ENCODE measurements around the gene GPR180. TPM values are rescaled to one million over a fixed set of nuclear protein-coding genes. Genes with fewer than 3 reads are reported as not detected.
A peak's percentile ranks its signal among the peaks of the same experiment; 100 is the strongest.

GPR180 gene
- polyA plus RNA-seq, 2 of the 4 experiments (the other 2 are of a cell fraction): 3.6 to 7.8 TPM

DNA sequence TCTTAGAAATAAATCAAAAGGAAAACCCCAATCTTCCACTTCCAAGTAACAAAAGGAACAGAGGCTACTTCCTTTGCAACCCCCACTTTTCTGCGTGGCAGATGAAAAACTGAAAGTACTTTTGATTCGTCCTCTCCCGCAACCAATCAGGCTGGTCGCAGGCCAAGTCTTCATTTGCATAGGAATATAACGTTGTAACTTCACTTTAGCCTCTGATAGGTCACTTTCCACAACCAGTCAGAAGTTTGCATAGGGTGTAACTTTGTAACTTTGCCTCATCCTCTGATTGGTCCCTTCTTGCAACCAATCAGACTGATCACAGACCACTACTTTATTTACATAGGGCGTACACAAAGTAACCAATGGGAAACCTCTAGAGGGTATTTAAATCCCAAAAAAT is 42.9 kb upstream of the GPR180 start:
- CTCF ChIA-PET: no interaction called here
- peak in 1 of 2 experiments; percentile 6 for DNase-seq (ENCODE audit: low read depth in 1 of 2, low spot score in 1 of 2)
- Histone ChIP-seq H3K27ac (no peak overlapping the region), H3K4me2 (no peak overlapping the region), H3K4me1 (0 out of 3 replicates have a peak, but pooled peaks cover 3% of the 10 kb centered on the region), H3K9me3 (no peaks in the 10 kb centered on the region), H3K4me3 (no peak overlapping the region)
- no peak for FAIRE-seq
- ATAC-seq: no peak
- TF ChIP-seq TP53 (CRISPR knock-in tag; IDR thresholded peaks at IDR 0.05): no peak
- no peak for TF ChIP-seq GATA3 (IDR thresholded peaks at IDR 0.05; ENCODE audit: borderline replicate concordance)
- 87% methylated on average over 6 of the region's 6 CpGs for WGBS (ENCODE audit: missing lambda C conversion rate)
- POLR2A ChIA-PET: no interaction called here

DNA sequence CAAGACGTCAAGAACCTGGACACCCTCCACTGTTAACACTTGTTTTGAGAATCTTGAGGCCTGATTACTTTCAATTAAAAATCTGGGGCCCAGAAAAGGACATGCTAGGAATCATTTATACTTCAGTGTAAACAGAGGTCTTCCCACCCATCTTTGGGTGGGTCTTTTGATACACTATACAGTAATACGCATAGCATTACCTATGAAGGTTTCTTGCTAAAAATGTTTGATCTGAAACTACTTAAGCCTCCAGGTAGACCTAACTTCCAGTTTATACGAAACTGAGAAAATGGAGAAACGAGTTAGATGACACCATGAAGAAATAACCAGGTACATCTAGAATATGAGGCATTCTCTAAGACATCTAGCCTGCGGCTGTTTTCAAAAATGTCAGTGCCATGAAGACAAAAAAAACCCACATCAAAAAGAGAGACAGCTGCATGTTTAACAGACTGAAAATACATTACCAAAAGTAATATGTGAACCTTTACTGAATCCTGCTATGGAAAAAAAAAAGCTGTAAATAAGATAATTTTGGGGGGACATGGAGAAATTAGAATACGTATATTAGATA is 42.3 kb upstream of the GPR180 start:
- POLR2A ChIA-PET: no interaction called here
- H3K4me1 ChIP-seq: 0 out of 3 replicates have a peak, but pooled peaks cover 3% of the 10 kb centered on the region
- no peak overlapping the region for H3K27ac ChIP-seq
- ATAC-seq: no peak
- H3K4me3 ChIP-seq: no peak overlapping the region
- CTCF ChIA-PET: no interaction called here
- H3K9me3 ChIP-seq: no peaks in the 10 kb centered on the region
- FAIRE-seq: no peak
- H3K4me2 ChIP-seq: no peak overlapping the region
- no peak for TF ChIP-seq HEYL (CRISPR knock-in tag; IDR thresholded peaks at IDR 0.05)
- TF ChIP-seq CBX8 (IDR thresholded peaks at IDR 0.05): no peak
- TF ChIP-seq ZSCAN20 (CRISPR knock-in tag; IDR thresholded peaks at IDR 0.05): no peak
- TF ChIP-seq, protein P1, sequence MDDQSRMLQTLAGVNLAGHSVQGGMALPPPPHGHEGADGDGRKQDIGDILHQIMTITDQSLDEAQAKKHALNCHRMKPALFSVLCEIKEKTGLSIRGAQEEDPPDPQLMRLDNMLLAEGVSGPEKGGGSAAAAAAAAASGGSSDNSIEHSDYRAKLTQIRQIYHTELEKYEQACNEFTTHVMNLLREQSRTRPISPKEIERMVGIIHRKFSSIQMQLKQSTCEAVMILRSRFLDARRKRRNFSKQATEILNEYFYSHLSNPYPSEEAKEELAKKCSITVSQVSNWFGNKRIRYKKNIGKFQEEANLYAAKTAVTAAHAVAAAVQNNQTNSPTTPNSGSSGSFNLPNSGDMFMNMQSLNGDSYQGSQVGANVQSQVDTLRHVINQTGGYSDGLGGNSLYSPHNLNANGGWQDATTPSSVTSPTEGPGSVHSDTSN (IDR thresholded peaks at IDR 0.05): no peak
- no peak for TF ChIP-seq EP300 (IDR thresholded peaks at IDR 0.05)
- TF ChIP-seq POLR2AphosphoS2 (conservative IDR thresholded peaks at IDR 0.05; ENCODE audit: low read length): no peak
- no peak for TF ChIP-seq HDAC2 (IDR thresholded peaks at IDR 0.05)
- WGBS (ENCODE audit: missing lambda C conversion rate): 87% methylated on average over 6 of the region's 6 CpGs
- no peak for DNase-seq (ENCODE audit: low read depth in 1 of 2, low spot score in 1 of 2)

DNA sequence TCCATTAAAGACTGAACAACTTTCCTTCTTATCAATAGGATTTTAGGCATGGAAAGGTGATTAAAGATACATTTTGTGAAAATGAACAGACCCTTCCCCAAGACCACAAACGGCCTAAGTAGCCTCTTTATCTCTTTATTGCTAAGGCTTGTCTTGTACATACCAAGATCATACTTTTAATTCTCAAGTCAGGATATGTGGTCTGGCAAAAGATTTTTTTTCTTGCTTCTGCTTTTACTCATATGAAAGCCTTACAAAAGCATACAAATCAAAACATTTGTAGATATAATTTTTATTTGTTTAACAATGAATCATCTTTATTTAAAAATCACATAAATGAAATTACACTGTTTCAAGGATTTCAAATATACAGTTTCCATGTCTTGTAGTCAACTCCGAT is 41.5 kb upstream of the GPR180 start:
- ATAC-seq (no peak), DNase-seq (ENCODE audit: low read depth in 1 of 2, low spot score in 1 of 2) (no peak), FAIRE-seq (no peak)
- ChIA-PET POLR2A (interaction anchor here (1.3 to 1.4 kb wide), 2 partner anchors 10 to 36 kb away, joined by 3 to 4 read pairs; partner anchors contain the start of gene TGDS), CTCF (no interaction called here)
- TF ChIP-seq RFX5 (IDR thresholded peaks at IDR 0.05): no peak
- TF ChIP-seq JUN (IDR thresholded peaks at IDR 0.05): no peak
- no peak for TF ChIP-seq HOXB5 (CRISPR knock-in tag; IDR thresholded peaks at IDR 0.05)
- no peak for TF ChIP-seq CHD2 (IDR thresholded peaks at IDR 0.05; ENCODE audit: low read length, partially characterized antibody)
- no peak for TF ChIP-seq JUNB (IDR thresholded peaks at IDR 0.05)
- H3K27ac ChIP-seq: no peak overlapping the region
- WGBS (ENCODE audit: missing lambda C conversion rate): 55% methylated on average over 2 of the region's 2 CpGs
- H3K4me2 ChIP-seq: no peak overlapping the region
- no peaks in the 10 kb centered on the region for H3K9me3 ChIP-seq
- H3K4me3 ChIP-seq: no peak overlapping the region
- H3K4me1 ChIP-seq: 0 out of 3 replicates have a peak, but pooled peaks cover 3% of the 10 kb centered on the region

DNA sequence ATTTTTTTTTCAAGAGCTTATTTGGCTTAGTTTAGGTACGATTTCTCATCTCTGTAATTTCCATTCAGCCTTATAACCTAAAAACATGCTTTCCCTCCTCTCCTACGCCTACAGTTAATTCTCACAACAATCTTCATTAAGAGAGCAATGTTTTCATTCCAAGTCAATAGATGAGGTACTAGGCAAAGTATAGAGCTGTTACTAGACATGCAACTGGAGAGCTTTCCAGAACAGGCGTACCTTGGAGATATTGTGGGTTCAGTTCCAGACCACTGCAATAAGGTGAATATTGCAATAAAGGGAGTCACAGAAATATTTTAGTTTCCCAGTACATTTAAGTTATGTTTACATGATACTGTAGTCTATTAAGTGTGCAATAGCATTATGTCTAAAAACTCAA is 40.5 kb upstream of the GPR180 start:
- 89% methylated on average over 3 of the region's 3 CpGs for WGBS (ENCODE audit: missing lambda C conversion rate)

DNA sequence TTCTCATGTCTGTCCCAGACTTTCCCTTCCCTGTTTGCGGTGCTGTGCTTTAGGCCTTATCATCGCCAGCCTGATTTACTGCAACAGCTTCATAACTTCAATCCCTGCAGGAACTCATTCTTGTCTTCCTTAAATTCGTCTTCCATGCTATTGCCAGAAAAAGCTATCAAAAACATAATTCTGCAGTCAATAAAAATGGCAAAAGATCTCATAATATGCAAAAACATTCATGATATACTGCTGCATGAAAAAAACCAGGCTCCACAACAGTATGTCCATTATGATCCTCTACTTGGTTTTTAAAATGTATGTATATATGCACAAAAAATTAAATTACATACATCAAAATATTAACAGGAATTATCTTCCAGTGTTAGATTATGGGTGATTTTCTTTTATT is 34.1 kb upstream of the GPR180 start:
- no peaks in the 10 kb centered on the region for H3K9me3 ChIP-seq
- TF ChIP-seq, protein P2, sequence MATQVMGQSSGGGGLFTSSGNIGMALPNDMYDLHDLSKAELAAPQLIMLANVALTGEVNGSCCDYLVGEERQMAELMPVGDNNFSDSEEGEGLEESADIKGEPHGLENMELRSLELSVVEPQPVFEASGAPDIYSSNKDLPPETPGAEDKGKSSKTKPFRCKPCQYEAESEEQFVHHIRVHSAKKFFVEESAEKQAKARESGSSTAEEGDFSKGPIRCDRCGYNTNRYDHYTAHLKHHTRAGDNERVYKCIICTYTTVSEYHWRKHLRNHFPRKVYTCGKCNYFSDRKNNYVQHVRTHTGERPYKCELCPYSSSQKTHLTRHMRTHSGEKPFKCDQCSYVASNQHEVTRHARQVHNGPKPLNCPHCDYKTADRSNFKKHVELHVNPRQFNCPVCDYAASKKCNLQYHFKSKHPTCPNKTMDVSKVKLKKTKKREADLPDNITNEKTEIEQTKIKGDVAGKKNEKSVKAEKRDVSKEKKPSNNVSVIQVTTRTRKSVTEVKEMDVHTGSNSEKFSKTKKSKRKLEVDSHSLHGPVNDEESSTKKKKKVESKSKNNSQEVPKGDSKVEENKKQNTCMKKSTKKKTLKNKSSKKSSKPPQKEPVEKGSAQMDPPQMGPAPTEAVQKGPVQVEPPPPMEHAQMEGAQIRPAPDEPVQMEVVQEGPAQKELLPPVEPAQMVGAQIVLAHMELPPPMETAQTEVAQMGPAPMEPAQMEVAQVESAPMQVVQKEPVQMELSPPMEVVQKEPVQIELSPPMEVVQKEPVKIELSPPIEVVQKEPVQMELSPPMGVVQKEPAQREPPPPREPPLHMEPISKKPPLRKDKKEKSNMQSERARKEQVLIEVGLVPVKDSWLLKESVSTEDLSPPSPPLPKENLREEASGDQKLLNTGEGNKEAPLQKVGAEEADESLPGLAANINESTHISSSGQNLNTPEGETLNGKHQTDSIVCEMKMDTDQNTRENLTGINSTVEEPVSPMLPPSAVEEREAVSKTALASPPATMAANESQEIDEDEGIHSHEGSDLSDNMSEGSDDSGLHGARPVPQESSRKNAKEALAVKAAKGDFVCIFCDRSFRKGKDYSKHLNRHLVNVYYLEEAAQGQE (IDR thresholded peaks at IDR 0.05): no peak
- TF ChIP-seq, protein P3, sequence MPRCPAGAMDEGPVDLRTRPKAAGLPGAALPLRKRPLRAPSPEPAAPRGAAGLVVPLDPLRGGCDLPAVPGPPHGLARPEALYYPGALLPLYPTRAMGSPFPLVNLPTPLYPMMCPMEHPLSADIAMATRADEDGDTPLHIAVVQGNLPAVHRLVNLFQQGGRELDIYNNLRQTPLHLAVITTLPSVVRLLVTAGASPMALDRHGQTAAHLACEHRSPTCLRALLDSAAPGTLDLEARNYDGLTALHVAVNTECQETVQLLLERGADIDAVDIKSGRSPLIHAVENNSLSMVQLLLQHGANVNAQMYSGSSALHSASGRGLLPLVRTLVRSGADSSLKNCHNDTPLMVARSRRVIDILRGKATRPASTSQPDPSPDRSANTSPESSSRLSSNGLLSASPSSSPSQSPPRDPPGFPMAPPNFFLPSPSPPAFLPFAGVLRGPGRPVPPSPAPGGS (IDR thresholded peaks at IDR 0.05): no peak
- TF ChIP-seq MAFK (IDR thresholded peaks at IDR 0.05; ENCODE audit: partially characterized antibody) (no peak), TP53 (CRISPR knock-in tag; IDR thresholded peaks at IDR 0.05) (no peak), NPAS2 (CRISPR knock-in tag; IDR thresholded peaks at IDR 0.05; ENCODE audit: borderline replicate concordance) (no peak), RARB (CRISPR knock-in tag; IDR thresholded peaks at IDR 0.05) (no peak), EHMT2 (IDR thresholded peaks at IDR 0.05; ENCODE audit: low read depth) (no peak)
- TF ChIP-seq, protein P4, sequence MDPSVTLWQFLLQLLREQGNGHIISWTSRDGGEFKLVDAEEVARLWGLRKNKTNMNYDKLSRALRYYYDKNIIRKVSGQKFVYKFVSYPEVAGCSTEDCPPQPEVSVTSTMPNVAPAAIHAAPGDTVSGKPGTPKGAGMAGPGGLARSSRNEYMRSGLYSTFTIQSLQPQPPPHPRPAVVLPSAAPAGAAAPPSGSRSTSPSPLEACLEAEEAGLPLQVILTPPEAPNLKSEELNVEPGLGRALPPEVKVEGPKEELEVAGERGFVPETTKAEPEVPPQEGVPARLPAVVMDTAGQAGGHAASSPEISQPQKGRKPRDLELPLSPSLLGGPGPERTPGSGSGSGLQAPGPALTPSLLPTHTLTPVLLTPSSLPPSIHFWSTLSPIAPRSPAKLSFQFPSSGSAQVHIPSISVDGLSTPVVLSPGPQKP (IDR thresholded peaks at IDR 0.05; ENCODE audit: low read depth, low read length): no peak
- no peaks in the 10 kb centered on the region for H3K4me1 ChIP-seq
- CTCF ChIA-PET: interaction anchor here (1.4 kb wide), 1 partner anchor 94 kb away, joined by 3 read pairs; no protein-coding TSS in a partner anchor
- no peak overlapping the region for H3K4me3 ChIP-seq
- H3K27ac ChIP-seq: no peak overlapping the region
- H3K4me2 ChIP-seq: no peak overlapping the region
- DNase-seq (ENCODE audit: low read depth in 1 of 2, low spot score in 1 of 2) (no peak), ATAC-seq (no peak), FAIRE-seq (no peak)
- POLR2A ChIA-PET: no interaction called here
- 86% methylated on average over 3 of the region's 3 CpGs for WGBS (ENCODE audit: missing lambda C conversion rate)

More for the DNA sequence above, 40.5 kb upstream of the GPR180 start:
- TF ChIP-seq POLR2A (IDR thresholded peaks at IDR 0.05; ENCODE audit: low read length) (no peak), CEBPB (IDR thresholded peaks at IDR 0.05) (no peak), CBX2 (IDR thresholded peaks at IDR 0.05; ENCODE audit: borderline replicate concordance, low read depth) (no peak)
- DNase-seq (ENCODE audit: low read depth in 1 of 2, low spot score in 1 of 2) (no peak), FAIRE-seq (no peak), ATAC-seq (no peak)
- CTCF ChIA-PET: no interaction called here
- POLR2A ChIA-PET: interaction anchor here (1.3 to 1.4 kb wide), 2 partner anchors 11 to 35 kb away, joined by 3 to 4 read pairs; partner anchors contain the start of gene TGDS
- H3K4me2 ChIP-seq: no peak overlapping the region
- 0 out of 3 replicates have a peak, but pooled peaks cover 3% of the 10 kb centered on the region for H3K4me1 ChIP-seq
- no peak overlapping the region for H3K27ac ChIP-seq
- H3K9me3 ChIP-seq: no peaks in the 10 kb centered on the region
- H3K4me3 ChIP-seq: no peak overlapping the region
